ENCODE results near the gene COL5A1. TPM values are rescaled to one million over a fixed set of nuclear protein-coding genes. Genes with fewer than 3 reads are reported as not detected.

The COL5A1 gene
- polyA plus RNA-seq, 1 donor = 460 TPM

- DNase-seq = no peak
Observed at GRCh38 chr9:134880484-134881312, 239.1 kb downstream of the COL5A1 start, which contains the start of gene FCN2. TSS of gene FCN2 (plus strand) at chr9:134880810. CDS start at chr9:134880822, 12 bp downstream.

GRCh38 chr9:134881313-134881670 is 239.7 kb downstream of the COL5A1 start:
- no peak for DNase-seq

- no peak for DNase-seq
Observed at GRCh38 chr9:134882204-134882785, 240.7 kb downstream of the COL5A1 start.

- DNase-seq = no peak
Observed at GRCh38 chr9:134883040-134883782, 241.6 kb downstream of the COL5A1 start.

- no peak for DNase-seq
Observed at GRCh38 chr9:134884492-134884891, 242.9 kb downstream of the COL5A1 start.

- DNase-seq = no peak
Observed at GRCh38 chr9:134885001-134885678, 243.5 kb downstream of the COL5A1 start.

- DNase-seq = no peak
Observed at GRCh38 chr9:134885679-134886412, 244.2 kb downstream of the COL5A1 start.

GRCh38 chr9:134886413-134886913 is 244.9 kb downstream of the COL5A1 start:
- DNase-seq = no peak

GRCh38 chr9:134887219-134887618 is 245.6 kb downstream of the COL5A1 start:
- no peak for DNase-seq

- no peak for DNase-seq
Observed at GRCh38 chr9:134887686-134888602, 246.3 kb downstream of the COL5A1 start.

GRCh38 chr9:134888603-134889190 is 247.1 kb downstream of the COL5A1 start:
- no peak for DNase-seq

GRCh38 chr9:134889386-134890154 is 248.0 kb downstream of the COL5A1 start:
- no peak for DNase-seq

- no peak for DNase-seq
Observed at GRCh38 chr9:134890155-134890495, 248.5 kb downstream of the COL5A1 start.

GRCh38 chr9:134891053-134891452 is 249.4 kb downstream of the COL5A1 start:
- DNase-seq = no peak

- no peak for DNase-seq
Observed at GRCh38 chr9:134891713-134892112, 250.1 kb downstream of the COL5A1 start.

- no peak for DNase-seq
Observed at GRCh38 chr9:134892221-134892620, 250.6 kb downstream of the COL5A1 start.

GRCh38 chr9:134892820-134893420 is 251.3 kb downstream of the COL5A1 start:
- DNase-seq = no peak
